NCI-H1417 treated with DMSO at 0.1 percent for 48 hours (cell line): ENCODE data around the gene ARL15.

Experiments used
- DNase-seq: peaks from one replicate; lab custom pipeline; 2025; lab: John Stamatoyannopoulos, UW

Gene ARL15

GRCh38 chr5:54156577-54156976 is 153.8 kb downstream of the ARL15 start:
- DNase-seq: no peak

DNA sequence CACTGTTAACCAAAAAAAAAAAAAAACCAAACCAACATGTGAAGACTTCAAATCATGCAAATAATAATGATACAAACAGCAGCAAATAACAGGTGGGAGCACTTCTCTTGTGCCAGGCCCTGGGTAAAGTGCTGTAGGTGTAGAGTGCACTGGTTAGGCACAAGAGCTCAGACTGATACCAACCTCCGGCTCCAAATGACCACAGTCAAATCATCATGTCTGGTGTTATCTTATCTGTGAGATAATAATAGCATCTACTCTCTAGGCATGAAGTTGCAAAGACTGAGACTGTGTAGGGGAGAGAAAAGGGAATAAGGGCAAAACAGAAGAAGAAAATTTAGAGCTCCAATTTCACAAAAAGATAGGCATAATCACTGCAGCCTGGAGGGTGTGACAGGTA is 159.5 kb downstream of the ARL15 start:
- no peak for DNase-seq

DNA sequence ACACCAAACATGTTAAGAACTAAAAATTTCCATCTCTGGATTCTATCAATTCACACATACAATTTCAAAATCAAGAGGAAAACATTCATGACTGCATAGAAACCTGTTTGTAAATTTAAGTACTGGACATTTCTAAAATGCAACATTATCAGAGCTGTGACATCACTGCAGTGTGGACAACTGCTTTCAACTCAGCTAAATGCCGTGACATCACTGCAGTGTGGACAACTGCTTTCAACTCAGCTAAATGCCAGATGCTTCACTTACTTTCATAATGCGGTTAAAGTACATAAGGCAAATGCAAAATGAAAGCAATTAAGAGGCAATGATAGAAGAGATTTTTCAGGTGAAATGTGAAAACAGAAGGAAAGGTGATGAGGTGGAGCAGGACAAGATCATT is 161.5 kb downstream of the ARL15 start:
- no peak for DNase-seq

DNA sequence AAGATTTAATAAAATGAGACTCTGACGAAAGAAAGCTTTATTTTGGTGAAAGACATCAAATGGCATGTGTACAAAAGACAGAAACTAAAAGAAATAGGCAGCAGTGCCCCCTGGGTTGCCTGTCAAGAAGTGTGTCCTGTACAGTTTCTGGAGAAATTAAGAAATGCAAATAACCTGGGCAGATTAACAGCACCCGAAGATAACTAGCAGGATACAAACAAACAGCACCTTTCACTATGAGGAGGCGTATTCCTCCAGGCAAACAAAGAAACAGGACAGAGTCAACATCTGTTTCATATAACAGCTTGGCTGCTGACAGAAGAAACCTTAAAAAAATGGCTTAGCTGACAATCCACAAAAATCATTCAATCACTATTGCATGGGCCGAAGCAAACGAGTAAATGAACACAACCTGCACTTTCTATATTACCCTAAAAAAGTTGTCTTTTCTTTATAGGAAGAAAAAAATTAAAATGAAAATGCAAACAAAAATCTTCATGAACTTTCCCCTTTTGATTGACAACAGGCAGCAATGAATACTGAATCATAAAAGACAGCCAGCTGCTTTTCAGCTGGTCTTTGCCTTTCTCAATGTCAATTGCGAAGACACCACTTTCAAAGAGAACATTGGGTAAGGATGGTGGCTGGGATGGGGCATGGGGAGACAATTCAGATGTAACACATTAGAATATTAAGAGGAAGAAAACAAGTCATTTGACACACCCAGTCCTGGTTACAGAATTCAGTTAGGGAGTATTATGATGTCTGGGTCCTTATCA is 162.1 kb downstream of the ARL15 start:
- DNase-seq: no peak

GRCh38 chr5:54146916-54147315 is 163.5 kb downstream of the ARL15 start:
- no peak for DNase-seq

GRCh38 chr5:54146390-54146789 is 164.0 kb downstream of the ARL15 start:
- DNase-seq: no peak

DNA sequence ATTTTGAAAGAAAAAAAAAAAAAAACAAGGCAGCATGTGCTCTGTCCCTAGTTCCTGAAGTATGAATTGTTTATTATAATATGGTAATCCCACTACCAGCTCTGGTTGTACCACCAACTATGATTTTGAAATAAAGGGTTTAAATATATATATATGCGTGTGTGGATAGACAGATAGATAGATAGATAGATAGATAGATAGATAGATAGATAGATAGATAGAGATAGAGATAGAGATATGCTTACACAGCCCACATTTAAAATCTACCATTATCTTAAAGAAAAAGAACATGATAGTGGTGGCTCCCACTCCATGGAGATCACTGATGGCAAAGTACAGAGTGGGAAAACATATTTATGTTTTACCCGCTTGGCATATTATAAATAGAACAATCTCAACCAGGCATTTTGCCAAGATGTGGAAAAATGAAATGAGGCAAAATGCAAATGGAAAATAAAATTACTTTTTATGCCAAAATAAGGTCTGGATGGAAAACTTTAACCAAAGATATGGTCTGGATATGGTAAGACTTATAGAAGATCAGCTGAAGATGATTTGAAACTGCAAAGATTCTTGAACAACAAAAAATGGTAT is 170.0 kb downstream of the ARL15 start:
- no peak for DNase-seq

- DNase-seq: no peak
Measured at GRCh38 chr5:54136516-54137440, 173.6 kb downstream of the ARL15 start.

DNA sequence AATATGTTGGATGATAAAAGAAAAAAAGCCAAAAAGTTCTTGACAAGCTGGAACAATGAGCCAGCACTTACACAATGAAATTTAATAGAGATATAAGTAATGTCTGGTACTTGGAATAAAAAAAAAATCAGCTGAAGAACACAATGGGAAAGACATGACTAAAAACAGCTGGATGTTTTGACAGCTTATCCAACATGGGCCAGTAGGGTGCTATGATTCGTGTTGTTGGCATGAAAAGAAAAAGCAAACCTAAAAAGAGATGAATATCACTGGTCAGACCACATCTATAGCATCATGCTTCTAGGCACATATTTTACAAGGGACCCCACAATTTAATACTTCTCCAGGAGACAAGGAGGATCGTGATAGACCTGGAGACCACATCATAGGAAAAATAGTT is 175.3 kb downstream of the ARL15 start:
- no peak for DNase-seq

DNA sequence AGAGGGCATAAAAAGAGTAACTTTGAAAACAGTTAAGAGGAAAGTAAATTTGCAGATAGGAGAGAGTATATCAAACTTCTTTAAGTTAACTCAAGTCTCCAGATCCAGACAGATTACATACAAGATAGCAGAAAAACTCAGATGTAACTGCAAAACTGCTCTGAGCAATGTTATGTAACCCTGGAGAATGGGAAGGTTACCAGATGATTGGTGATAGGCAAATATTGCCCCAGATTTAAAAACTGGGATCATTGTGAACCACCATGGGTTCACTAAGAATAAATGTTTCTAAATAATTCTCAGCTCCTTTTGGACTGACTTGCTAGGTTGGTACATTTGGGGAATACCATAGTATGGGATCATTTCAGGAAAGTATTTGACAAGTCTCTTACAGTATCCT is 176.5 kb downstream of the ARL15 start:
- no peak for DNase-seq

DNA sequence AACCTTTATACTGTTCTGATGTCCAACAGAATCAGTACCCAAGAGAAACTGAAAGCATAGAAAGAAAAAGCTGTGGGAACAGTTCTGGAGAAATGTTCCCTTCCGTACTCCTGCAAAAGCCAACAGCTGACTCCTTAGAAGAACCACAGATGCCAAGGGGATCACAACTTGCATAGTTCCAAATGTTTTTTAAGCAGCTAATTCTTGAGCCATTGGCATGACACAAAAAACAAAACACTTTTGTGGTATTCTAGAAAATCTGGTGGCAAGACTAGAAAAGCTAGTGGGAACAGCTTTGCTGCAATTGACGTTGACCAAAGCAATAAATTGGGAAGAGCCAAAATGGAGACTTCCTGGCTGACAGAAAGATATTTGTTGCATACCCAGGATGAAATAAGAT is 189.9 kb downstream of the ARL15 start:
- DNase-seq: no peak

DNA sequence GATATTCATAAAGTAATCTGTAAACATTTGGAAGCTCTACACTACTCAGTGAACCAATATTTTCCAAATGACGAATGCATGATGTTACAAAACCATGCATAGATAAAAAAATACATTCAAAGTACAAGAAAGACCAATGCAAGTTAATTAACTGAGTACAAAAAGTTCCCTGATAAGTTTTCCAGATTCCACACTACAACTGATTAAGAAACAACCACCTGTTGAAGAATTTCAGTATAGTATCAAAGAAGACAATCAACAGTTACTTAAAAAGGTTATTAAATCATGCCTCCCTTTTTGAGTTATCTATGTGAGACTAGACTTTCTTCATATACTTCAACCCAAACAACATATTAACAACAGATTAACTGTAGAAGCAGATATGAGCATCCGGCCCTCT is 192.4 kb downstream of the ARL15 start:
- no peak for DNase-seq

DNA sequence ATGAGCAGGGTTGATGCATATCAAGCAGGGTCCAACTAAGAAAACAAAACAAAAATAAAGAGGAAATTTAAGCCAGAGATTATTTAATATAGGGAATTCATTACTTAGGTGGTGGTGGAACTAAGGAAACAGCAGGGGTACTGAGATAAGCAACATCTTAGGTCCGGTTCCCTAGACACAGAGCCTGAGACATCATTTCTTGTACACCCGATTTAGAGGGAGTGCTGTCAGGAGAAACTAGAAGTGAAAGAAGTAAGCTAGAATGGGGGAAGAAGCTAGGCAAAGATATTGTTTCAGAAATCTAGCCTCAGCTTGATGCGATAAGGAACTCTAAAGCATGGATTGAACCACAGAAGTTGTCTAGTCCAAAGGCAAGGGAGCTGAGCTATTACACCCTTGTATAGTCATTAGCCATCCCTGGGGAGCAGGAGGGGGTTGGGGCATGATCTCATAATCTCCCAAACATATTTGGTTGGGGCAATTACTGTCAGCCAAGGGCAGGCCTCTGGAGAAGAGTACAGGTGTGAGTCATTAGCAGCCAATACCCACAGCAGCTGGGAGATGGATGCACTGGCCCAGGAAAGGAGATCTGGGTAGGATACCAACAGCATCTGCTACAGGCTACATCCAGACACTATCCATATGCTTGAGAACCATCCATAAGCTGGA is 194.5 kb downstream of the ARL15 start:
- DNase-seq: no peak

GRCh38 chr5:54113060-54113459 is 197.3 kb downstream of the ARL15 start:
- no peak for DNase-seq

DNA sequence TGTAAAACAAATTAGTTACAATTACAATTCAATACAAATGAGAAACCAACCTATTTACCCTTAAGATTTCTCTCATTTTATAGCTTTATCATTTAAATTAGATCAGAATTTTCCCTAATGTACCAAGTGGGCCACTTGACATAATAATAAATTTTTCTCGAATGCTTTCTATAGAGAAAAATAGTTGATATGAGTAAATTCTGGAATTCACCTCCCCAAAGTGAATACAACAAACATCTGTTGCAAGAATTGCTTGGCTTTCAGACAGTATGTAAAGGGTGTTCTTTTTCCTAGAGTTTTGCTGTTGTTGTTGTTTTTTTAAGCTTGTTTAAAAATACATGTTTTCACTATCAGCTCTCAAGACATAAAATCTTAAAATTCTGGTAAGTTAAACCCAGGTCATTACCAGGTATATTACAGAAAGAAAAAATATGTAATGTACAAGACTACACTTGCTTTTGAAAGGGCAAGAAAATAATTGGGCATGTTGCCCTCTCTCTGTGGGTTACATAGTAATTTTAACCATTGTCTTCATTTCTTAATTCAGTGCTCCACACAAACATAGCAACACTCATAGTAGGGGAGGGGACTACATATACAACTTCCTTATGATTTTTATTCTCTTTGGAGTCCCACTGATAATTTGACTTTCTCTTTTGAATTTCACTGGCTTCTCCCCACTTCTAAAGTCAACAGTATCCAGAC is 200.6 kb downstream of the ARL15 start:
- DNase-seq: no peak

DNA sequence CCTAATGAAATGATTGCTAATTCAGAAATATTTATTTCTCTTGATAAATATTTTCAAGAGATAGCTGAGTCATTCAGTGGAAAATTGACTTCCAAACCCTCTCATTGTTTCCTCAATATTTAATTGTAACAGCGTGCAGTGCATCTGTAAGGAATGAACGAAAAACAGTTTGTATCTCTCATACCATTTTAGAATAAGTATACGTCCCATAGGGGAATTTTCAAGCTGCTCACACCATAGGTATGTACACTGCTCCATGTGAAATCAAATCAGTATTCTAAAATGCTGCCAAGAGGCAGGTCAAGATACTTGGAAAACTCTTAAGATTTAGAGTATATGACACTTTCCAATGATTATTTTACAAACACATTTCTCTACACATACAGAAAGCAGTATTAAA is 202.2 kb downstream of the ARL15 start:
- no peak for DNase-seq

DNA sequence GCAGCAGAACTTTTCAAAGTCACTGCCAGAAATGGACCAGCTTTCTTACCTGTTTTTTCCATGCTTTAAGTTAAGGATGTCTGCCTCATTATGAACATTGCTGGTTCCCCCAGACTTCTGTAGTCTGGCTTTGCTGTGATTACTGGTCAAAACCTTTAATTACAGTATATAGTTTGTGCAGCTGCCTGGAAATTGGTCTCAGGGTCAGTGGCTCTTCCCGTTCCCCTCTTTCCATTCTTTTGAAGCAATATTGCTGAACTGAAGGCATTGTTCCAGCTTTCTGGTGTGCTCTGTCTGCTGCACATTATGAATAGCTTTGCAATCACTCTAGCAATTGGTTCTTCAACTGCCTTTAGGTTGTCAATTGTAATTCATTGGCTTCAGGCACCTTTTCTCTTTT is 206.5 kb downstream of the ARL15 start:
- peak; percentile 17 for DNase-seq

DNA sequence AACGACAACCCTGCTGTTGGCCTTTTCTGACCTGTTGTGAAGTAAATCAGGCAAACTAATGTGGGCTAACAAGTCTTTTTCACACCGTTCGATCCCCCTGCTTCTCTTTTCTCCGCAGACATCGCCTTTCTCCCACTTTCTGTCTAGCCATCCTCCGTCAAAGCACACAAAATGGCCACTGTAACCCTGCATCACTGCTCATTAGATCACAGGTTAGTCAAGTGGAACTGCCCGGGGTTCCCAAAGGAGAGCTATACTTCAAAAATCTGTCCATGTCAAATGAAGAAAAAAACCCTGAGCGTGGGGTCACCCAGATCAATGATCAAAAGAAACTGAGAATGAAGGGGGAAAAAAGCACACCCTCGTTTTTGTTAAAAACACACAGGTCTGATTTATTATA is 212.1 kb downstream of the ARL15 start:
- DNase-seq: no peak

- DNase-seq: no peak
Measured at GRCh38 chr5:54095969-54096368, 214.4 kb downstream of the ARL15 start.

GRCh38 chr5:54094706-54095105 is 215.7 kb downstream of the ARL15 start:
- DNase-seq: no peak

DNA sequence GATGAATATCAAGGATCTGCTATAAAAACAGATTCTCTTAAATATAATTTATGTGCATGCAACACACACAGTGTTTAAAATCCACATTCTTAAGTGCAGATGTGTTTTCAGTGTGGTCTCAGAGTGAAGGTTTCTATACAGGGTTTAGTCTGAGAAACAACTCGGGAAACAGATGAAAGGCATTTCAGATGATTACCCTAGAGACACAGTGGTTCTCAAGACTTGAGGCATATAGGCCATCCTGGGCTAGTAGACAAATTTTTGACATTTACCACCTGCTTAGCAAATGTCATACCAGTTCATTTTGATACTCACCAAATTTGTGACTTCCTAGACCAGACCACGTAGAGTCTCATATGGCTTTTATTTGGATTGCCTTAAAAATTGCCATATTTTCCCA is 216.5 kb downstream of the ARL15 start:
- DNase-seq: no peak

- DNase-seq: no peak
Measured at GRCh38 chr5:54093081-54093492, 217.3 kb downstream of the ARL15 start.
